Ureter (tissue), 1 donor: ENCODE data around the gene PPP6R2. TPM values are rescaled to one million over a fixed set of nuclear protein-coding genes. Genes with fewer than 3 reads are reported as not detected.

ENCODE experiments used
- DNase-seq: peaks from one replicate; pipeline ENCODE4 v3.0.0-alpha.2; 2020; ENCODE audit warnings: low spot score
- total RNA-seq: library from RNA; stranded (reverse); gene quantifications from one replicate; pipeline ENCODE4 v1.2.4, GENCODE V29; 2023
- donor health status: DM: yes; HTN: yes; CAD: no.

Gene PPP6R2
- total RNA-seq, 1 donor from 2014 or later, result 63.5 TPM

DNA sequence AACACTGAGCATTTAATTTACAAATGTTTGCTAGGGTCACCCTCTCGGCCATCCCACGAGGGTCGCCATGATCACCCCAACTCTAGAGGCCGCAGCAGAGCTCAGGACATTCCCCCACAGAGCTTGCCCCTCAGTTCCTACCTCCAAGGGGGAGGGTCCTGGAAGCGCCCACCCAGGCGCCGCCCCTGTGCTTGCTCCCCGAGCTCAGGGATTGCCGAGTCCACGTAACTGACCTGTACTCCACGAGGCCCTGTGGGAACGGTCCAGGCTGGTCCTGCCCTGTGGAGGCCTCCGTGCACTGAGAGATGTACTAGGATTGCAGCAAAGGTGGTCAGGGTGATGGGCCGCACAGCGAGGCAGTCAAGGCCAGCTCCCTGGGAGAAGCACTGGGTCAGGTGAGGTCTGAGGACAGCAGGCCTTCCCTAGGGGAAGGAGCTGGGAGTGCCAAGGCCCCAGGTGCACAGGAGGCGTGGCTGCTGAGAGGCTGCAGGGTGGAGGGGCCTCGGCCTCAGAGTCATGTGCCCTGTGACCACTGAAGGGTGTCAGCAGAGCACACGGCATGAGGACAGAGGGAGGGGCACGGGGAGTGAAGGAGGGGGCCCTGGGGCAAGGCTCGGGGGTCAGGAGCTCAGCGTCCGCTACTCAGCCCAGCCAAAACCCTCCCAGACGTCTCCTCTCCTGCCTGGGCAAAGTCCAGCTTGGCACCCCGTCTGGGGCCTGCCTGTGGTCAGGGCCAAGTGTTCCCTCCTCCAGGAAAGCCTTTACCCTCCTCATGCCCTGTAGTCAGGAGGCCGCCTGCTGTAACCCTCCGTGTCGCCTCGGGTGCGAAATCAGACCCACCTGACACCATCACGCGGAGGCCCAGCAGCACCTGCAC, 141.1 kb downstream of the PPP6R2 start:
- DNase-seq, result no peak

- DNase-seq, result no peak
Measured at GRCh38 chr22:50485221-50486131, 142.3 kb downstream of the PPP6R2 start.

DNA sequence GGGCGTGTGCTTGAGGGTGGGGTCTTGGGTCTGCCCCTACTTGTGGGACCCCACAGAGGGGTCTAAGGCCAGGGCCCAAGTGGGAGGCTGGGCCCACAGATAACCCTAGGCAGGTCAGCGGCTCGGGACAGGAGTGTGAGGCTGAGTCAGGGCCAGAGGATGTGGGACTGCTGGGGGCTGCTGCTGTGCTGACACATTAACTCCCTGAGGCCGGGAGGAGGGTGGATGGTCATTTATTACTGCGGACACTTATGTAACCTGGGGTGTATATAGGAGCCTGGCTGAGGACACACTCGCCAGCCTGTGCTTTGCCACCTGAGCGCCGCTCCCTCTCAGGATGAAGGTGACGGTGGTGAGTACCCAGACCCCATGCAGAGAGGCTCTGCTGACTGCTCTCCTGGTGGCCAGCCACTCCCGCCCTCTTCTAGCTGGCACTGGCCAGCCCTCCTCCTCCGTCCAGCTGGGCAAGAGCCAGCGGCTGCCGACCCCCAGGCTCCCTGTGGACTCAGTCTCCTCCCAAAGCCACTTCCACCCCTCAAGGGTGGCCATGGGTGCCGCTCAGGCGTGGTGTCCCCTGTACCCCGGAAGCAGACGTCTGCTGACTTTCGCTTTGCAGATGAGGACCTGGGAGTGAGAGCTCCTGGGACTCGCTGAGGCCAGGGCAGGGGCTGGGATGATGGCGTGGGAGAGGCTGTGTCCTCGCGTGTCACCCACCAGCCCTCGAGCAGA, 143.6 kb downstream of the PPP6R2 start, which contains the start of gene MIOX:
TSS of gene MIOX (plus strand) at position 299 of the 729 bp plus-strand sequence. CDS start at position 338, 39 bp downstream.
- DNase-seq, result no peak

DNA sequence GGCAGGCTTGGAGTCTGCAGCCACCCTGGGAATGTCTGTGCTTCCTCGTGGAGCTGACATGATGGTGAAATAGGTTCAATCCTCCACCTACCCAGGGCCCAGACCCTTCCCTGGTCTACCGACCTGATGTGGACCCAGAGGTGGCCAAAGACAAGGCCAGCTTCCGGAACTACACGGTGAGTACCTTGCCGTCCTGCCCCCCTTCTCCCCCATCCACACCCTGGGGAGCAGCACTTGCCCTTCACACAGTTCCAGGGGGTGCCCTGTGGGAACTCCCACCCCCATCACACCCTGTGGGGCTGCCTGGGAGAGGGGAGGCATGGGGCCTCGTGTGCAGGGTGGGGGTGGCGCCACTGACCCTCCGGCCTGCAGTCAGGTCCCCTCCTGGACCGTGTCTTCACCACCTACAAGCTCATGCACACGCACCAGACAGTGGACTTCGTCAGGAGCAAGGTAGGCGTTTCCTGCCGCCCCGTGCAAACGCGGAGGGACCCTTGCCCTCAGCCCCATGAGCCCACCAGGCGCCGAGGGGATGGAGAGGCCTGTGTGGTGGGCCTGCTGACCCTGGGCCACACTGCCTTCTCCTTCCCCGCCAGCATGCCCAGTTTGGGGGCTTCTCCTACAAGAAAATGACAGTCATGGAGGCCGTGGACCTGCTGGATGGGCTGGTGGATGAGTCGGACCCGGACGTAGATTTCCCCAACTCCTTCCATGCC, 144.3 kb downstream of the PPP6R2 start:
- no peak for DNase-seq

DNA sequence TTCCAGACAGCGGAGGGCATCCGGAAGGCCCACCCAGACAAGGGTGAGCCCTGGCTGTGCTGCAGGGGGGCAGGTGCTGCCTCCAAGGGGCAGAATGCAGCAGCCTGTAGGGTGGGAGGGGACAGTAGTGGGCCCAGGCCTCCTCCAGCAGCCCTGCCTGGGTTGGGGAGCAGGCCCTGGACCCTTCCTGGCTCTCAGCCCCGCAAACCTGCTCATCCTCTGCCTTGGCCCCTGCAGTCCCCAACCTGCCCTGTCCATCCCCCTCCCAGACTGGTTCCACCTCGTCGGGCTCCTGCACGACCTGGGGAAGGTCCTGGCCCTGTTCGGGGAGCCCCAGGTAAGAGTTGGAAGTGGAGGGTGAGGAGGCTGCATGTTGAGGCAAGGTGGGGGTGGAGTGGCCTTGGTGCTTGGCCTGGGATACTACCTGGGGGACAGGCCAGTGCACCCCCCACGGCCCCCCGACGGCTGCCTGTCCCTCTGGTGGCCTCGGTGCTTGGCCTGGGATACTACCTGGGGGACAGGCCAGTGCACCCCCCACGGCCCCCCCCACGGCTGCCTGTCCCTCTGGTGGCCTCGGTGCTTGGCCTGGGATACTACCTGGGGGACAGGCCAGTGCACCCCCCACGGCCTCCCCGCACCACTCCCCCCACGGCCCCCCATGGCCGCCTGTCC, 145.0 kb downstream of the PPP6R2 start:
- DNase-seq, result no peak

DNA sequence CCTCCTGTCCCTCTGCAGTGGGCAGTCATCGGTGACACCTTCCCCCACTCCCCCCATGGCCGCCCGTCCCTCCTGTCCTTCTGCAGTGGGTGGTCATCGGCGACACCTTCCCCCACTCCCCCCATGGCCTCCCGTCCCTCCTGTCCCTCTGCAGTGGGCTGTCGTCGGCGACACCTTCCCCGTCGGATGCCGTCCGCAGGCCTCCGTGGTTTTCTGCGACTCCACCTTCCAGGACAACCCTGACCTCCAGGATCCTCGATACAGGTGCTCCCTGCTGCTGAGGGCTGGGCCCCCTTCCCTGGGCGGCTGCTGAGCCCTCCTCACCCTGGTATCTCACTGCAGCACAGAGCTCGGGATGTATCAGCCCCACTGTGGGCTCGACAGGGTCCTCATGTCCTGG, 145.8 kb downstream of the PPP6R2 start:
- no peak for DNase-seq

DNA sequence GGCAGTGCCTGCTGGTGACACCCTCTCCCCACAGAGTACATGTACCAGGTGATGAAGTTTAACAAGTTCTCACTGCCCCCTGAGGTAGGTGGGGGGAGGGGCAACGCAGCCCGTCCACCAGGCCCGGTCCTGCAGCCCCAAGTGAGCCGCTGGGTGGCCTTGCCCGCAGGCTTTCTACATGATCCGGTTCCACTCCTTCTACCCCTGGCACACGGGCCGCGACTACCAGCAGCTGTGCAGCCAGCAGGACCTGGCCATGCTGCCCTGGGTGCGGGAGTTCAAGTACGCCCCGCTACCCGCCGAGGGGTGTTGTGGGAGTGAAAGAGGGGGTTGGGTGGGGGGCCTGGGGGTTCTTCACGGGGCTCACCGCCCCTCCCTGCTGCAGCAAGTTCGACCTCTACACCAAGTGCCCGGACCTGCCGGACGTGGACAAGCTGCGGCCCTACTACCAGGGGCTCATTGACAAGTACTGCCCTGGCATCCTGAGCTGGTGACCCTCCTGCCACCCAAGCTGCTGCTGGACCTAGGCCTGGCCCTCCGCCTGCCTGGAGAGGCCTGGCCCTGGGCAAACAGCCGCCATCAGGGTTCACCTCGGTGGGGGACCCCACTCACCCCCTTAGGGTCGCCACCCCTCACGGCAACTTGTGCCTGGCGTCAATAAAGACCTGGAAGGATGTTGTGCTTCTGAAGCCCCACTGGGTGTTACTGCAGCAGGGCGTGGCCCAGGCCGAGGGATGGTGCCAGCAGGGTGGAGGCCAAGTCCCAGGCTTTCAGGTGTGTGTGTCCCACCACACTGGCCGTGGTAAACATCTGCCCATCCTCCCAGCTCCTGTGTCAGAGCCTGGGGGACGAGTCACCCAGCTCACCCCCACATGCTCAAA, 146.5 kb downstream of the PPP6R2 start:
- no peak for DNase-seq

DNA sequence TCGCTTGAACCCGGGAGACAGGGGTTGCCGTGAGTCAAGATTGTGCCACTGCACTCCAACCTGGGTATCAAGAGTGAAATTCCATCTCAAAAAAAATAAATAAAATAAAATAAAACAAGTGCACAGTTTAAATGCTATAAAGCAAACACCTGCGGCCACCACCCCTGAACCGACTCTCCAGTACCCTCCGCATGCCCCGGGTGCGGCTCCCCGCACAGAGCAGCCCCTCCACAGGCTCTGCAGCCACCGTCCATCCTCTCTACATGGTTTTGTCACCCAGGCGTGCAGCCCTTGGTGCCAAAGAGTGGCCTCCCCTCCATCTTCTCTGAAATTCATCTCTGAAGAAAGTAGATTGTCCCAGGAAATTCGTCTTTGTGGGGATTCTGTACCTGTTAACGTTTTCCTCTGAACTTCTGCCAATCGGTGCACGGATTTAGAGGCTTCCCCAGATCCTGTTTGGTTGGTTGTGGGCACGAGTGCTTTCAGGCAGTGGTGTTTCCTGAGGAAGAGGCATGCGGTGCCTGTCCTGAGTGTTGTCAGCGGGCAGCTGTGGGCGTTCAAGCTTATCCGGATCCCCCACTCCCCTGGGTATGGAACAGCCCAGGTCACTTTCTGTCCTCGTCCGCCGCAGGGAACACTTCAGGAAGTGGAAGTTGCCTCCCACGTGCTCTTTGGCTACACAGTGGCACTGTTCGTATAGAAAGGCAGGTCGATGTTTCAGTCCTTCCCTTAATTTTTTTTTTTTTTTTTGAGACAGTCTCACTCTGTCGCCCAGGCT, 147.6 kb downstream of the PPP6R2 start:
- no peak for DNase-seq

Other genes with a start within 250 kb of the PPP6R2 start
- gene PANX2, start 172.6 kb upstream of the PPP6R2 start, total RNA-seq, result 1.9 TPM
- 64.5 TPM for gene TRABD, start 157.4 kb upstream of the PPP6R2 start, total RNA-seq
- 24.7 TPM for gene SELENOO, start 142.3 kb upstream of the PPP6R2 start, total RNA-seq
- gene TUBGCP6, start 98.3 kb upstream of the PPP6R2 start, total RNA-seq, result 57.2 TPM
- gene HDAC10, start 92.1 kb upstream of the PPP6R2 start, total RNA-seq, result 52.4 TPM
- 14.1 TPM for gene MAPK12, start 81.6 kb upstream of the PPP6R2 start, total RNA-seq
- 15.4 TPM for gene MAPK11, start 72.9 kb upstream of the PPP6R2 start, total RNA-seq
- 443 TPM for gene PLXNB2, start 35.7 kb upstream of the PPP6R2 start, total RNA-seq
- gene DENND6B, start 16.3 kb upstream of the PPP6R2 start, total RNA-seq, result 21.4 TPM
- 79.2 TPM for gene SBF1, start 131.7 kb downstream of the PPP6R2 start, total RNA-seq
- gene ADM2, start 138.2 kb downstream of the PPP6R2 start, total RNA-seq, result 4.6 TPM
- not detected for gene MIOX, start 143.5 kb downstream of the PPP6R2 start, total RNA-seq
- 63.6 TPM for gene LMF2, start 164.4 kb downstream of the PPP6R2 start, total RNA-seq
- gene NCAPH2, start 164.9 kb downstream of the PPP6R2 start, total RNA-seq, result 37.7 TPM
- gene SCO2, start 182.3 kb downstream of the PPP6R2 start, total RNA-seq, result not detected
- gene TYMP, start 186.7 kb downstream of the PPP6R2 start, total RNA-seq, result 37.9 TPM
- gene KLHDC7B, start 202.6 kb downstream of the PPP6R2 start, total RNA-seq, result 1.2 TPM
- not detected for gene SYCE3, start 219.6 kb downstream of the PPP6R2 start, total RNA-seq
- gene CPT1B, start 235.1 kb downstream of the PPP6R2 start, total RNA-seq, result 62.3 TPM
- gene CHKB, start 239.5 kb downstream of the PPP6R2 start, total RNA-seq, result 98.0 TPM